ENCODE data around the gene F10. TPM values are rescaled to one million over a fixed set of nuclear protein-coding genes. Genes with fewer than 3 reads are reported as not detected.
A peak's percentile ranks its signal among the peaks of the same experiment; 100 is the strongest.

Gene F10
- total and polyA plus RNA-seq, 2 of the 13 experiments (the other 11 are each of a cell fraction or from before 2014, with no cell fraction given), result 58.4 to 237 TPM

- TF ChIP-seq LRRFIP1 (CRISPR knock-in tag; conservative IDR thresholded peaks at IDR 0.05) (no peak), ZNF180 (CRISPR knock-in tag; IDR thresholded peaks at IDR 0.05; ENCODE audit: borderline replicate concordance, low read depth) (no peak), ZEB1 (IDR thresholded peaks at IDR 0.05; ENCODE audit: insufficient replicate concordance, low read depth) (no peak), MYNN (CRISPR knock-in tag; IDR thresholded peaks at IDR 0.05; ENCODE audit: low read depth) (no peak), MAF1 (CRISPR knock-in tag; IDR thresholded peaks at IDR 0.05; ENCODE audit: borderline replicate concordance) (no peak), ZNF557 (CRISPR knock-in tag; IDR thresholded peaks at IDR 0.05) (no peak), PREB (CRISPR knock-in tag; IDR thresholded peaks at IDR 0.05) (no peak; the same call in 1 of the 2 replicates), MTA1 (CRISPR knock-in tag; IDR thresholded peaks at IDR 0.05; ENCODE audit: borderline replicate concordance) (peak; percentile 48; the same call in 1 of the 2 replicates), LCORL (IDR thresholded peaks at IDR 0.05) (peak; percentile 69), LCORL (CRISPR knock-in tag; IDR thresholded peaks at IDR 0.05) (peak; percentile 94), TOE1 (CRISPR knock-in tag; IDR thresholded peaks at IDR 0.05) (no peak), ZNF607 (CRISPR knock-in tag; IDR thresholded peaks at IDR 0.05; ENCODE audit: borderline replicate concordance) (0 out of 2 replicates have a peak, but pooled peaks have one; percentile 12), ZNF83 (CRISPR knock-in tag; IDR thresholded peaks at IDR 0.05; ENCODE audit: borderline replicate concordance) (no peak), ZNF496 (CRISPR knock-in tag; IDR thresholded peaks at IDR 0.05; ENCODE audit: insufficient replicate concordance) (no peak), CBX1 (IDR thresholded peaks at IDR 0.05; ENCODE audit: low read depth) (no peak), ZNF432 (CRISPR knock-in tag; IDR thresholded peaks at IDR 0.05; ENCODE audit: borderline replicate concordance) (no peak), SETDB1 (CRISPR knock-in tag; IDR thresholded peaks at IDR 0.05; ENCODE audit: borderline replicate concordance) (no peak), ZNF891 (CRISPR knock-in tag; IDR thresholded peaks at IDR 0.05) (no peak), IRF2 (CRISPR knock-in tag; IDR thresholded peaks at IDR 0.05) (peak; percentile 69), ELF3 (CRISPR knock-in tag; IDR thresholded peaks at IDR 0.05) (peak; percentile 39; the same call in 1 of the 2 replicates), HOXD1 (CRISPR knock-in tag; IDR thresholded peaks at IDR 0.05) (no peak), GATAD2A (CRISPR knock-in tag; IDR thresholded peaks at IDR 0.05) (peak; percentile 74), ARNT (IDR thresholded peaks at IDR 0.05) (no peak)
- TF ChIP-seq, protein P1, sequence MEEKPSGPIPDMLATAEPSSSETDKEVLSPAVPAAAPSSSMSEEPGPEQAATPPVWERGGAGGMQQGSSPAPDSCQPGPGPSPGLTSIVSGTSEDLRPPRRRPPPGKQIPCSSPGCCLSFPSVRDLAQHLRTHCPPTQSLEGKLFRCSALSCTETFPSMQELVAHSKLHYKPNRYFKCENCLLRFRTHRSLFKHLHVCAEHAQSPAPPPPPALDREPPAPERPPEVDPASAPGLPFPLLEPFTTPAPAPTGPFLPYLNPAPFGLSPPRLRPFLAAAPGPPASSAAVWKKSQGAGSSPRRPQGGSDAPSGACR (CRISPR knock-in tag; IDR thresholded peaks at IDR 0.05), result no peak
- TF ChIP-seq, protein P2, sequence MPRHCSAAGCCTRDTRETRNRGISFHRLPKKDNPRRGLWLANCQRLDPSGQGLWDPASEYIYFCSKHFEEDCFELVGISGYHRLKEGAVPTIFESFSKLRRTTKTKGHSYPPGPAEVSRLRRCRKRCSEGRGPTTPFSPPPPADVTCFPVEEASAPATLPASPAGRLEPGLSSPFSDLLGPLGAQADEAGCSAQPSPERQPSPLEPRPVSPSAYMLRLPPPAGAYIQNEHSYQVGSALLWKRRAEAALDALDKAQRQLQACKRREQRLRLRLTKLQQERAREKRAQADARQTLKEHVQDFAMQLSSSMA (CRISPR knock-in tag; IDR thresholded peaks at IDR 0.05), result no peak
Observed at GRCh38 chr13:113149711-113150549, 27.3 kb downstream of the F10 start (continued).
